A673 (cell line): Measurements from ENCODE around the gene PLCL1. TPM values are rescaled to one million over a fixed set of nuclear protein-coding genes. Genes with fewer than 3 reads are reported as not detected.

Source experiments
- BruUV-seq: library from RNA; stranded (reverse); fragments of 400-500 nt; replicated peaks from 2 replicates; lab custom pipeline; 2021; lab: Mats Ljungman, UMichigan
- CTCF ChIA-PET: fragments of 300-600 bp; sonication (Branson Sonifier 250); formaldehyde crosslinking; loops from one replicate; lab custom pipeline; 2022; ENCODE audit warnings: antibody characterized with exemption; lab: Charles Lee
- POLR2A ChIA-PET: fragments of 300-600 bp; sonication (Branson Sonifier 250); formaldehyde crosslinking; loops from one replicate; lab custom pipeline; 2022; ENCODE audit warnings: antibody characterized with exemption; ENCODE audit not compliant: low non-redundant PET; lab: Charles Lee
- DNase-seq: peaks from one replicate; pipeline ENCODE4 v3.0.0-alpha.2; 2015; ENCODE audit warnings: low spot score
- H3K27ac ChIP-seq: fragments of 200-600 bp; sonication (generic); 2 replicates; pipeline ENCODE4 v1.5.1; 2016; ENCODE audit warnings: mixed run types, low read depth, mild to moderate bottlenecking, mixed read lengths, antibody characterized with exemption, low read length; ENCODE audit not compliant: poor library complexity, severe bottlenecking
- H3K27me3 ChIP-seq: fragments of 200-600 bp; sonication (generic); replicated peaks from 2 replicates; pipeline ENCODE4 v1.6.1; 2017; ENCODE audit warnings: mixed run types, low read depth, mild to moderate bottlenecking, mixed read lengths, antibody characterized with exemption, low read length; ENCODE audit not compliant: insufficient read depth, poor library complexity
- H3K36me3 ChIP-seq: fragments of 200-600 bp; sonication (generic); 2 replicates; pipeline ENCODE4 v1.6.1; 2016; ENCODE audit warnings: mixed run types, mild to moderate bottlenecking, mixed read lengths, antibody characterized with exemption, low read length; ENCODE audit not compliant: insufficient read depth, poor library complexity, severe bottlenecking
- H3K4me1 ChIP-seq: fragments of 200-600 bp; sonication (generic); 2 replicates; pipeline ENCODE4 v1.6.1; 2017; ENCODE audit warnings: mixed run types, mild to moderate bottlenecking, mixed read lengths, antibody characterized with exemption, low read length; ENCODE audit not compliant: insufficient read depth, poor library complexity, severe bottlenecking
- H3K4me3 ChIP-seq: fragments of 200-600 bp; sonication (generic); 2 replicates; pipeline ENCODE4 v1.5.1; 2016; ENCODE audit warnings: low read depth, mixed run types, mild to moderate bottlenecking, mixed read lengths, low read length; ENCODE audit not compliant: poor library complexity, severe bottlenecking
- H3K9me3 ChIP-seq: fragments of 200-600 bp; sonication (generic); 2 replicates; pipeline ENCODE4 v1.6.1; 2016; ENCODE audit warnings: mixed run types, low read depth, mild to moderate bottlenecking, mixed read lengths, antibody characterized with exemption, low read length; ENCODE audit not compliant: poor library complexity, severe bottlenecking
- EZH2 ChIP-seq: fragments of 200-600 bp; sonication (generic); IDR thresholded peaks from 2 replicates; pipeline ENCODE4 v1.6.1; 2017; ENCODE audit warnings: borderline replicate concordance, low read depth, mild to moderate bottlenecking, mixed read lengths, antibody characterized with exemption, low read length; ENCODE audit not compliant: poor library complexity, severe bottlenecking
- intact Hi-C: fragments of 100-400 bp; cut with micrococcal nuclease; formaldehyde crosslinking; loops from one replicate; pipeline ENCODE4 v1.10.0; 2022; ENCODE audit not compliant: unreplicated experiment
- total RNA-seq: library from RNA; stranded (reverse); gene quantifications from 2 replicates; pipeline ENCODE4 v1.2.3, GENCODE V29; 2021
- TF ChIP-seq, protein P1 (sequence below): fragments of 300-800, 200-600 bp; sonication (generic); conservative IDR thresholded peaks from 2 replicates; pipeline ENCODE4 v1.5.1; 2017; ENCODE audit warnings: low read depth, mild to moderate bottlenecking, antibody characterized with exemption, low read length, moderate library complexity, mixed read lengths

PLCL1 gene
- total RNA-seq, 1 experiment from 2014 or later, result not detected

DNA sequence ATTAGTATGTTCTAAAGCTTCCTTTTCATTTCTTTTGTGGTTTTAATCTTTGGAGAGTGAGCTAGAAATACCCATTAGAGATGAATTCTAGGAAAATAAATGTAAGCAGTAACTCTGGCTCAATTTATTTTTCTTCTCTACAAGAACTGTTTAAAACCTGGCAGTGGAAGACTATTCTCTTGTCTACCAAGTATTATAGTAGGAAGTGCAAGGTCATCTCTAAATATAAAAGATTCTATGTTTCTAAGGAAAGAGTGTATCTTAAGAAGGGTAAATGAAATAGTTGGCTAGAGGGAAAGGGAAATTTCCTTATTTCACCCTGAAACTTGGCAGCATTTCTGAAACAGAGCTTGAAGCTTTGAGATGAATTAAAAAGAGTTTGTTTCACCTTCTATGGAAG lies 35.5 kb downstream of the PLCL1 start:
- Histone ChIP-seq H3K27ac (no peak overlapping the region), H3K9me3 (no peaks in the 10 kb centered on the region), H3K4me3 (no peak overlapping the region), H3K36me3 (no peaks in the 10 kb centered on the region), H3K27me3 (no peaks in the 10 kb centered on the region), H3K4me1 (no peaks in the 10 kb centered on the region)
- CTCF ChIA-PET, result no interaction called here
- BruUV-seq, result no TSS peak
- TF ChIP-seq EZH2, result no peak
- TF ChIP-seq, protein P1, sequence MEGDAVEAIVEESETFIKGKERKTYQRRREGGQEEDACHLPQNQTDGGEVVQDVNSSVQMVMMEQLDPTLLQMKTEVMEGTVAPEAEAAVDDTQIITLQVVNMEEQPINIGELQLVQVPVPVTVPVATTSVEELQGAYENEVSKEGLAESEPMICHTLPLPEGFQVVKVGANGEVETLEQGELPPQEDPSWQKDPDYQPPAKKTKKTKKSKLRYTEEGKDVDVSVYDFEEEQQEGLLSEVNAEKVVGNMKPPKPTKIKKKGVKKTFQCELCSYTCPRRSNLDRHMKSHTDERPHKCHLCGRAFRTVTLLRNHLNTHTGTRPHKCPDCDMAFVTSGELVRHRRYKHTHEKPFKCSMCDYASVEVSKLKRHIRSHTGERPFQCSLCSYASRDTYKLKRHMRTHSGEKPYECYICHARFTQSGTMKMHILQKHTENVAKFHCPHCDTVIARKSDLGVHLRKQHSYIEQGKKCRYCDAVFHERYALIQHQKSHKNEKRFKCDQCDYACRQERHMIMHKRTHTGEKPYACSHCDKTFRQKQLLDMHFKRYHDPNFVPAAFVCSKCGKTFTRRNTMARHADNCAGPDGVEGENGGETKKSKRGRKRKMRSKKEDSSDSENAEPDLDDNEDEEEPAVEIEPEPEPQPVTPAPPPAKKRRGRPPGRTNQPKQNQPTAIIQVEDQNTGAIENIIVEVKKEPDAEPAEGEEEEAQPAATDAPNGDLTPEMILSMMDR, result no peak
- no peak for DNase-seq
- intact Hi-C loops, result no loop called here
- POLR2A ChIA-PET, result no interaction called here

DNA sequence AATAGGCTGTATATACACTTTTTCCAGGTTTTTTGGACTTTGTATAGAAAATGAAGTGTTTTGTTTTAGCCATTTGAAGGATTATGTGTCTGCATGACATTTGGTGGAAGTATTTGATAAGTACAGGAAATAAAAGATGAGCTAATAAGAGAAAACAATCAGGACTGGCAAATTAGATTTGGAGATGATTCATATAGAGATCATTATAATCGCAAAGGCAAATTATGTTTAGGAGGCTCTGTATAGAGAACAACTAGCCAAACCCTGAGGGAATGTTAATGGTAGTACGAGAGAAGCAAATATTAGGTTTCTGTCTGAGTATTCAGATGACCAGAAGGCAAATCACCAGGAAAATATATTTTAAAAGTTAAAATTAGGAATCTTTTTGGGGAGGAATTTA lies 41.7 kb downstream of the PLCL1 start:
- POLR2A ChIA-PET, result no interaction called here
- no peaks in the 10 kb centered on the region for H3K4me1 ChIP-seq
- BruUV-seq, result no TSS peak
- no peaks in the 10 kb centered on the region for H3K36me3 ChIP-seq
- H3K27me3 ChIP-seq, result no peaks in the 10 kb centered on the region
- H3K9me3 ChIP-seq, result no peaks in the 10 kb centered on the region
- no peak overlapping the region for H3K4me3 ChIP-seq
- CTCF ChIA-PET, result no interaction called here
- no peak overlapping the region for H3K27ac ChIP-seq
- intact Hi-C loops, result no loop called here
- no peak for TF ChIP-seq EZH2
- TF ChIP-seq, protein P1, result no peak
- DNase-seq, result no peak

DNA sequence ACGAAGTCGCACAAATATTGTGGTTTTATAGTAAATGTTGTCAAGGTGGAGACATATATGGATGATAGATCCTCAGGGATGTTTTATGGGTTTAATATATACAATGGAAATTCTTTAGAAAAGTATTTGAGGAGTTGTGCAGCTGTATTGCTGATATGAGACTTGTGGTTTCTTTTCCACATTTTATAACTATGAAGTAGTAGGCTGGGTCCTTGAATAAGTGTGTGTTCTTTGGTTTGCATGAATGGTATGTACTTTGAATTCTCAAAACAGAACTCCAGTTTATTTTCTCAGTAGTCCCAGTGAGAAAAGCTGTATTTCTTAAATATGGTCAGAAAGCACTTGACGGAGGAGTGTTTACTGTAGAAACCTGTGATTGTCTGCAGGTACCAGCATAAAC lies 42.4 kb downstream of the PLCL1 start:
- Histone ChIP-seq H3K9me3 (no peaks in the 10 kb centered on the region), H3K4me3 (no peak overlapping the region), H3K36me3 (no peaks in the 10 kb centered on the region), H3K27ac (no peak overlapping the region), H3K4me1 (no peaks in the 10 kb centered on the region), H3K27me3 (no peaks in the 10 kb centered on the region)
- CTCF ChIA-PET, result no interaction called here
- no peak for TF ChIP-seq EZH2
- TF ChIP-seq, protein P1, result no peak
- BruUV-seq, result no TSS peak
- POLR2A ChIA-PET, result no interaction called here
- intact Hi-C loops, result no loop called here
- DNase-seq, result no peak
